ENCODE data around the gene SERPINB11.

Gene SERPINB11

DNA sequence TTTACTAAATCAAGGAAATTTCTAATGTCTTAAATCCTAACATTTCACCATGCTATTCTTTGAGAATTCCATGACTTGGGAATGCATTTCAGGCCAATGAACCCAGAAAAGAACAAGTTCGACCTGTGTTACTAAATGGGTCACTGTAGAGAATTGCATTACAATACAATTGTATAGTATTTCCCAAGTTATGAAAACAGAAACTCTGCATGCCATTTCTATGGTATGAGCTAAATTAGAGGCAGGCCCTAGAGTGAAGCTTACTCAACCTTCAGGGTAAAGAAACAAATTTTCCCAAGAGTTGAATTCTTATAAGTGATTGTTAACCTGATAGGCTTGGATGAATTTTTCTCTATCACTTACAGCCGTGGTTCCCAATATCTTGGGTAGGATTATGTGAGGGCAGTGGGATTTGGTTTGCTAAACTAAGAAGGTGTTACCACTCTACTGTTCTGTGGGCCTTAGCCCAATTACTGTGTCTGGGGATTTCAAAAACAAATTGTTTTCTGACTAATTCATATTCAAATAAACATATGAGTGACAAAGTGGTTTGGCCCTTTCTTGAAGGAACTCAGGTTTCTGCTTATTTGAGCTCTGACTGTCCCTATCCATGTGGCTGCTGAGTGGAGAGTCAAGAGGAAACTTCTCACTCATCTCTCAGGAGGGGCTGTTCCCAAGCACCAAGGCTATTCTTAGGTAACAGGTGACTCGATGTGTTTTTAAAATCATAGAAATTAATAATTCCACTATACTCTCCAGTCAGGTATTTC, 61.3 kb downstream of the SERPINB11 start:
- no peak overlapping the region for H3K4me3 ChIP-seq (ENCODE audit: control insufficient read depth, low read depth, low read length)
- TF ChIP-seq, protein P1, sequence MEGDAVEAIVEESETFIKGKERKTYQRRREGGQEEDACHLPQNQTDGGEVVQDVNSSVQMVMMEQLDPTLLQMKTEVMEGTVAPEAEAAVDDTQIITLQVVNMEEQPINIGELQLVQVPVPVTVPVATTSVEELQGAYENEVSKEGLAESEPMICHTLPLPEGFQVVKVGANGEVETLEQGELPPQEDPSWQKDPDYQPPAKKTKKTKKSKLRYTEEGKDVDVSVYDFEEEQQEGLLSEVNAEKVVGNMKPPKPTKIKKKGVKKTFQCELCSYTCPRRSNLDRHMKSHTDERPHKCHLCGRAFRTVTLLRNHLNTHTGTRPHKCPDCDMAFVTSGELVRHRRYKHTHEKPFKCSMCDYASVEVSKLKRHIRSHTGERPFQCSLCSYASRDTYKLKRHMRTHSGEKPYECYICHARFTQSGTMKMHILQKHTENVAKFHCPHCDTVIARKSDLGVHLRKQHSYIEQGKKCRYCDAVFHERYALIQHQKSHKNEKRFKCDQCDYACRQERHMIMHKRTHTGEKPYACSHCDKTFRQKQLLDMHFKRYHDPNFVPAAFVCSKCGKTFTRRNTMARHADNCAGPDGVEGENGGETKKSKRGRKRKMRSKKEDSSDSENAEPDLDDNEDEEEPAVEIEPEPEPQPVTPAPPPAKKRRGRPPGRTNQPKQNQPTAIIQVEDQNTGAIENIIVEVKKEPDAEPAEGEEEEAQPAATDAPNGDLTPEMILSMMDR (conservative IDR thresholded peaks at IDR 0.05; ENCODE audit: control insufficient read depth, insufficient read depth, low read depth, low read length) = no peak
- DNase-seq (ENCODE audit: low read depth) = peak; percentile 66

- no peak overlapping the region for H3K4me3 ChIP-seq (ENCODE audit: control insufficient read depth, low read depth, low read length)
- DNase-seq (ENCODE audit: low read depth) = no peak
- TF ChIP-seq, protein P1 (conservative IDR thresholded peaks at IDR 0.05; ENCODE audit: control insufficient read depth, insufficient read depth, low read depth, low read length) = no peak
These were observed 63.1 kb downstream of the SERPINB11 start for GRCh38 chr18:63765837-63766236.

Measured in fibroblast of mammary gland (primary cell).